Spinal cord (tissue), 10 donors: ENCODE results near the gene TRMO. TPM values are rescaled to one million over a fixed set of nuclear protein-coding genes. Genes with fewer than 3 reads are reported as not detected.

Source experiments
- DNase-seq, 6 donors: peaks; one replicate each; pipeline versions ENCODE4 v3.0.0 to v3.0.0-alpha.2; 2013 to 2015; ENCODE audit warnings: low spot score in 6 of 6, low read depth in 4 of 6
- H3K27ac ChIP-seq: one replicate; pipeline ENCODE4 v1.5.1; 2013; ENCODE audit warnings: low read depth, low read length, control low read depth
- H3K27me3 ChIP-seq: one replicate; pipeline ENCODE4 v1.6.1; 2013; ENCODE audit warnings: low read length; ENCODE audit not compliant: control insufficient read depth, insufficient read depth
- H3K36me3 ChIP-seq: one replicate; pipeline ENCODE4 v1.6.1; 2013; ENCODE audit warnings: low read length; ENCODE audit not compliant: control insufficient read depth, insufficient read depth
- H3K4me1 ChIP-seq: one replicate; pipeline ENCODE4 v1.6.1; 2013; ENCODE audit warnings: low read length; ENCODE audit not compliant: control insufficient read depth, insufficient read depth
- H3K4me3 ChIP-seq: one replicate; pipeline ENCODE4 v1.5.1; 2013; ENCODE audit warnings: low read depth, low read length, control low read depth
- H3K9me3 ChIP-seq: one replicate; pipeline ENCODE4 v1.6.1; 2013; ENCODE audit warnings: low read length; ENCODE audit not compliant: control insufficient read depth, insufficient read depth
- WGBS: methylation state at CpG from one replicate; pipeline ENCODE4 v1.1.5; 2013; ENCODE audit warnings: missing lambda C conversion rate; ENCODE audit not compliant: insufficient coverage; 5-methylcytosine and 5-hydroxymethylcytosine counted together
- polyA plus RNA-seq, 2 donors: library from polyadenylated mRNA; unstranded; fragments of 120-200 nt; gene quantifications; one replicate each; pipeline ENCODE4 v1.2.1, GENCODE V29; 2013; ENCODE audit not compliant: insufficient read length in 2 of 2
- total RNA-seq, 2 donors: library from RNA; depleted of rRNA in 1 of 2; stranded (reverse); fragments of 120-200 nt in 1 of 2; fragments of >200 nt in 1 of 2; gene quantifications; one replicate each; pipeline versions ENCODE4 v1.2.3 to v1.2.4, GENCODE V29; 2013 to 2014
- donor health status: healthy.

TRMO gene
- total and polyA plus RNA-seq, 4 donors: 13.5 to 21.0 (median 17.1) TPM

DNA sequence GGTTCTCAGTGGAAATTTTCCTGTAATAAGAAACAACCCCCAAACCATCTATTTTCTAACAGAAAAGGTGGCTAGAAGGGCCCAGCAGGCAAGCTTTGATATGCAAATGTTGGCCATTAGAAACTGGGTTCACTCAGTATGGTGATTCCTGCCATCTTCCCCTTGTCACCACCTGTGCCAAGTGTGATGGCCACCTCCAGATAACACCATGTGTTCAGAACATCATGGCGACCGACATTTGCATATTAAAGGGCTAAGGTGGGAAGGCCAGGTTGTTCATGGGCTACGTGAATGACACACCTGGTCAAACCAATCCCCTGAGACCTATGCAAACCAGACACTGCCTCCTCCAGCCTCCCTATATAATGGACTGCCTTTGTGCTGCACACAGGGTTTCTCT is 48.9 kb downstream of the TRMO start:
- H3K27ac ChIP-seq: no peak overlapping the region
- WGBS: 86% methylated on average over 1 of the region's 3 CpGs
- H3K27me3 ChIP-seq: peaks cover 2% of the 10 kb centered on the region
- H3K9me3 ChIP-seq: no peaks in the 10 kb centered on the region
- peaks cover 12% of the 10 kb centered on the region for H3K4me1 ChIP-seq
- no peak overlapping the region for H3K4me3 ChIP-seq
- DNase-seq: no peak
- no peaks in the 10 kb centered on the region for H3K36me3 ChIP-seq

DNA sequence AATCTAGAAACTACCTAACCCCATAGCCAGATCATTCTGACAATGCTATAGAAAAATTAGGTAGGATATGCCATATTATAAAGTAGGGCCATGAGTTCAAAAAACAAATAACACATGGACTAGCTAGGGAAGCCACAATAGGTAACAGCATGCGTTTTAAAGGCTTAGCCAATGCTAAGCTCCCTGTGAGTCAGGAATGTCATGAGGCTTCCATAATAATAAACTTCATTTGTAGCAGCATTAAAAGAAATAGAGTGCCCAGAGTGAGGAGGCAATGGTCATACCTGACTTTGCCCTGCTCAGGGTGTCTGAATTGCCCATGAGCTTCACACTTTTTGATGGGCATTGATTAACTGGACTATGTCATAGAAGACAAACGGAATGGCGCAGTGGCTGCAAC is 53.4 kb downstream of the TRMO start:
- WGBS: 100% methylated on average over 2 of the region's 3 CpGs
- Histone ChIP-seq H3K27ac (no peak overlapping the region), H3K4me1 (no peaks in the 10 kb centered on the region), H3K4me3 (no peak overlapping the region), H3K36me3 (no peaks in the 10 kb centered on the region), H3K9me3 (peaks cover 5% of the 10 kb centered on the region), H3K27me3 (peaks cover 9% of the 10 kb centered on the region)
- no peak for DNase-seq

DNA sequence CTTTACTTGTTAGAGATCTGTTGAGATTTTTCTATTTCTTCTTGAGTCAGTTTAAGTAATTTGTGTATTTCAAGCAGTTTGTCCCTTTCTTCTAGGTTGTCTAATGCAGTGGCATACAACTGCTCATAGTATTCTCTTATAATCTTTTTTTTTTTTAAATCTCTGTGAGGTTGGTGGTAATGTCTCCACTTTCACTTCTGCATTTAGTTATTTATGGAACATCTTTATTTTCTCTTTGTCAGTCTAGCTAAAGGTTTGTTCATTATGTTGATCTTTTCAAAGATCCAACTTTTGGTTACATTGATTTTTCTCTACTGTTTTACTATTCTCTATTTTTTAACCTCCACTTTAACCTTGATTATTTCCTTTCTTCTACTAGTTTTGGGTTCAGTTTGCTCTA is 55.5 kb downstream of the TRMO start:
- no peak for DNase-seq
- peaks cover 5% of the 10 kb centered on the region for H3K9me3 ChIP-seq
- H3K36me3 ChIP-seq: no peaks in the 10 kb centered on the region
- H3K27ac ChIP-seq: no peak overlapping the region
- no peak overlapping the region for H3K4me3 ChIP-seq
- H3K4me1 ChIP-seq: no peaks in the 10 kb centered on the region
- peaks cover 16% of the 10 kb centered on the region for H3K27me3 ChIP-seq

DNA sequence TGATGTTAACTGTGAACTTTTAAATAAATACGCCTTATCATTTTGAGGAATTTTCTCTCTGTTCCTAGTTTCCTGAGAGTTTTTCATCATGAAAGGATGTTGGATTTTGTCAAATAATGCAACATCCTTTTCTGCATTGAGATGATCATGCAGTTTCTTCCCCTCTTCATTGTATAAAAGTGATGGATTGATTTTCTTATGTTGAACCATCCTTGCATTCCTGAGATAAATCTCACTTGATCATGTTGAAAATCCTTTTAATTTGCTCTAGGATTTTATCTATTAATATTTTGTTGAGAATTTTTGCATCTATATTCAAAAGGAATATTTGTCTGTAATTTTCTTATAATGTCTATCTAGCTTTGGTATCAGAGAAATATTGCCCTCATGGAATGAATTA is 56.0 kb downstream of the TRMO start:
- Histone ChIP-seq H3K4me1 (no peaks in the 10 kb centered on the region), H3K36me3 (no peaks in the 10 kb centered on the region), H3K9me3 (peaks cover 5% of the 10 kb centered on the region), H3K27me3 (peaks cover 20% of the 10 kb centered on the region), H3K4me3 (no peak overlapping the region), H3K27ac (no peak overlapping the region)
- WGBS: no CpG with 5 or more reads among the region's 1 CpG
- DNase-seq: no peak

DNA sequence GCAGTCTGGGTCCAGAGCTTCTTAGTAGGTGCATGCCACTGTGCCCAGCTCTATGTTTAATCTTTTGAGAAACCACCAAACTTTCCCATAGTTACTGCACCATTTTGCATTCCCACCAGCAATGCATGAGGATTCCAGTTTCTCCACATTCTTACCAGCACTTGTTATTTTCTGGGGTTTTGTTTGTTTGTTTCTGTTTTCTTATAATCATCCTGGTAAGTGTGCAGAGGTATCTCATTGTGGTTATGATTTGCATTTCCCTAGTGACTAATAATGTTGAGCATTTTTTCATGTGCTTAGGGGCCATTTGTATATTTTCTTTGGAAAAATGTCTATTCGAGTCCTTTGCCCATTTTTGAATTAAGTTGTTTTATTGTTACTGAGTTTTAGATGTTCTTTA is 57.9 kb downstream of the TRMO start:
- Histone ChIP-seq H3K9me3 (peaks cover 5% of the 10 kb centered on the region), H3K27ac (no peak overlapping the region), H3K27me3 (peaks cover 36% of the 10 kb centered on the region), H3K36me3 (no peaks in the 10 kb centered on the region), H3K4me1 (no peaks in the 10 kb centered on the region), H3K4me3 (no peak overlapping the region)
- no peak for DNase-seq
- no CpG with 5 or more reads among the region's 1 CpG for WGBS

DNA sequence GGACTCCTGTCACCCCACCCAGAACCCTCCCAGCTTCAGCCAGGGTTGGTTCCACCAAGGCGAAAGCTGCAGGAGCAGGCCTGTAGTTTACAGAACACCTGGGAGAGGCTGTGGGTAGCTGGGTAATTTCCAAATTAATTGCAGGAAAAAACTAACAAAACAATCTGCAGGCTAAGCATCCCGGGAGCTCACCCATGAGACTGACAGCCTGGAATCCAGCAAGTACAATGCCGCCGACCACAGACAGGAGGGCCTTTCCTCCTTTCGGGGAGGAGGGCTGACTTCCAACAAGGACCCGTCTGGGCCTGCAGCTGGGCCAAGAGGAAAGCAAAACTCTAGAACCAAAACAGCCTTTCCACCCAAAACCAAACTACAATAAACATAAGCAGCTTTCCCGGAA is 59.0 kb downstream of the TRMO start:
- Histone ChIP-seq H3K36me3 (no peaks in the 10 kb centered on the region), H3K27me3 (peaks cover 47% of the 10 kb centered on the region), H3K4me1 (peaks cover under 1% of the 10 kb centered on the region), H3K9me3 (peaks cover 5% of the 10 kb centered on the region), H3K27ac (no peak overlapping the region), H3K4me3 (no peak overlapping the region)
- 59% methylated on average over 6 of the region's 7 CpGs for WGBS
- DNase-seq: no peak

DNA sequence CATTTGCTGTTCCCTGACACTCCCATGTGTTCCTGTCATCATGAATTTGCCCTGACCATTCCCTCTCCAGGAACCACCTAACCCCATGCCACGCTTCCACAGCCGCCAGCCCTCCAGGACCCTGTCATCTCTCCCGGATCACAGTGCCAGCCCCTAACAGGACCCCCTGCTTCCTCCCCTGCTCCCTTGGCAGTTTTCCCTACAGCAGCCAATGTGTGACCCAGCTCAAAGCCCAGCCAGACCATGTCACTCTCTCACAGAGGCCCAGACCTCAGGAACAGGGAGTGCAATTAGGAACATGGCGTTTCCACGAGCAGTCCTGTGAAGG is 61.2 kb downstream of the TRMO start:
- Histone ChIP-seq H3K4me1 (peaks cover 11% of the 10 kb centered on the region), H3K27me3 (peaks cover 69% of the 10 kb centered on the region), H3K9me3 (peaks cover 2% of the 10 kb centered on the region), H3K4me3 (no peak overlapping the region), H3K27ac (no peak overlapping the region), H3K36me3 (no peaks in the 10 kb centered on the region)
- DNase-seq: no peak
- 68% methylated on average over 3 of the region's 5 CpGs for WGBS

DNA sequence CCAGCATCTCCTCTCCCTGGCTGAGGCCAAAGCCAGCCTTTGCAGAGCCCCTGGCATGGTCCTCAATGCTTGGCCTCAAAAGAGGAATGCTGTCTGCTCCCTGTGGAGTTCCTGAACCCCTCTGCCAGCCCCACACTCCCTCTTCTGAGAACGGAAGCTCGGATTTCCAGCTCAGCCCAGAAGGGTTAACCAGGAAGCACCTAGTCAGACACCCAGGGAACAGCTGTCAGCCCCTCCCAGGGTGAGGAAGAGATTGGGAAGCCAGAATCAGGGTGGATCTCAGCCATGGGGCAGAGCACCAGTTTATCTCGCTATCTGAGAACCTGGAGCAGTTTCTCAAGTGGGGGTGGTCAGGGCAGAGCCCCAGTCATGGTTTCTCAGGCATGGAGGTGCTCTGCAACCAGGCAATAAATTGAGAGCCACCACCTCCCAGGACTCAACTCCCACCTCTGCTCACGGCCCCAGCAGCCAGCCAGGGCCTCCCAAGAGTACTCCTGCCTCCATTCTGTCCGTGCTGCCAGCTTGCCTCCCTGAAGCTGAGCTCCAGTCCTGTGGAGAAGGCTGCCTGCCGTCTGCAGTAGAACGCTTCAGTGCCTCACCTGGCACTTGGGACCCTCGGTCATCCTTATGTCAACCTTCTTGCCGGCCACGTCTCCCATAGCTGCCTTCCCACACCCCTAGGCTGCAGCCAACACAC is 61.7 kb downstream of the TRMO start:
- WGBS: 43% methylated on average over 10 of the region's 10 CpGs
- Histone ChIP-seq H3K4me1 (peaks cover 11% of the 10 kb centered on the region), H3K9me3 (no peaks in the 10 kb centered on the region), H3K4me3 (no peak overlapping the region), H3K27me3 (peaks cover 74% of the 10 kb centered on the region), H3K36me3 (no peaks in the 10 kb centered on the region), H3K27ac (no peak overlapping the region)
- DNase-seq: no peak

DNA sequence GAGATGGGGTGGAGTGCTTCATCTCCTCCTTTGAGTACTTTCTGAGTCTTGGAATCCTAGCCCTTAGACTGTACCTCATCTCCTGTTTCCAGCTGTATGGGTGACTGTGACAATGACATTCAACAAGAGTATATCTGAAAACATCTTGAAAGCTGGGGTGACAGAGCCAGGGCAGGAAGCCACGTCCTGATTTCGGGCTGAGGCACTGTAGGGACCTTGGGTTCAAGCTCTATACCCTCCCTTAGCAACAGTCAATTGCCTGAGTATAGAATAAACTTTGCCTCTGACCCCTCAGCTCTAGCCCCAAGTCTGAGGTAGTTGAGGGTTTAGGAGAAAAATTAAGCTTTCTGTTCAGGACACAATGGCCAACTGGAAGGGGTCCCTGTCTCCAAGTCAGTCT is 63.0 kb downstream of the TRMO start:
- no peak for DNase-seq
- peaks cover 11% of the 10 kb centered on the region for H3K4me1 ChIP-seq
- H3K27me3 ChIP-seq: peaks cover 84% of the 10 kb centered on the region
- no peak overlapping the region for H3K4me3 ChIP-seq
- no peaks in the 10 kb centered on the region for H3K9me3 ChIP-seq
- no peak overlapping the region for H3K27ac ChIP-seq
- 20% methylated on average over 2 of the region's 2 CpGs for WGBS
- no peaks in the 10 kb centered on the region for H3K36me3 ChIP-seq

DNA sequence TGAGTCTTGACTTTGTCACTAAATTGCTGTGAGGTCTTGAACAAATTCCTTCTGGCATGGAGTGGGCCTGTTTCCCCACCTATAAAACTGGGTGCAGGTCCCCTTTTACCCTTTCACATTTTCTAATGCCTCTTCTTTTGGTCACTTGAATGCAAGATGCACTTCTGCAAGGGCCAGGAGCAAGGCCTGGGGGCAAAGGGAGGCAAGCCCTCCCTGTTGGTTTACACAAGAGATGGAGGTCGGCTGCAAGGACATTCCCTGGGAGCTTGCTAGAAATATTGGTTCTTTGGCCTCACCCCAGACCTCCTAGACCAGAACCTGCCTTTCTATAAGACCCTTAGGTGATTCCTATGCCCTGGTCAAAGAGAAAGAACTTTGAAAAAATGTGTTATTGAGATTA is 63.5 kb downstream of the TRMO start:
- Histone ChIP-seq H3K4me3 (no peak overlapping the region), H3K4me1 (peaks cover 11% of the 10 kb centered on the region), H3K27me3 (peaks cover 85% of the 10 kb centered on the region), H3K27ac (no peak overlapping the region), H3K36me3 (no peaks in the 10 kb centered on the region), H3K9me3 (no peaks in the 10 kb centered on the region)
- WGBS: 20% methylated on average over 1 of the region's 1 CpG
- DNase-seq: no peak
